GM21423 (cell line): ENCODE results near the gene PYGL.

Source experiments
- ATAC-seq: cut with Tn5 transposase; IDR thresholded peaks from one replicate; pipeline ENCODE4 v1.9.1; 2021; ENCODE audit warnings: mild to moderate bottlenecking, moderate library complexity; ENCODE audit not compliant: unreplicated experiment

The PYGL gene

GRCh38 chr14:50882932-50883826, 61.1 kb downstream of the PYGL start:
- no peak for ATAC-seq

- peak; percentile 96 for ATAC-seq
Measured at GRCh38 chr14:50875359-50876070, 68.8 kb downstream of the PYGL start.

- ATAC-seq, result no peak
Measured at GRCh38 chr14:50874757-50875156, 69.5 kb downstream of the PYGL start.

- ATAC-seq, result no peak
Measured at GRCh38 chr14:50871914-50872732, 72.2 kb downstream of the PYGL start, which contains the start of gene ABHD12B. TSS of gene ABHD12B (plus strand) at chr14:50872053. CDS start at chr14:50872175, 122 bp downstream.

- ATAC-seq, result no peak
Measured at GRCh38 chr14:50871228-50871627, 73.1 kb downstream of the PYGL start.

GRCh38 chr14:50865391-50866076, 78.7 kb downstream of the PYGL start:
- no peak for ATAC-seq

- no peak for ATAC-seq
Measured at GRCh38 chr14:50864946-50865345, 79.3 kb downstream of the PYGL start.

- ATAC-seq, result no peak
Measured at GRCh38 chr14:50864237-50864636, 80.0 kb downstream of the PYGL start.

- ATAC-seq, result no peak
Measured at GRCh38 chr14:50862036-50862570, 82.2 kb downstream of the PYGL start.

GRCh38 chr14:50860478-50861086, 83.7 kb downstream of the PYGL start:
- no peak for ATAC-seq

- ATAC-seq, result no peak
Measured at GRCh38 chr14:50859296-50859624, 85.0 kb downstream of the PYGL start.

- ATAC-seq, result no peak
Measured at GRCh38 chr14:50856660-50857059, 87.6 kb downstream of the PYGL start.

GRCh38 chr14:50855558-50855957, 88.7 kb downstream of the PYGL start:
- no peak for ATAC-seq
